Measurements from ENCODE around the gene L3MBTL4.
"Not testable (repeated sequence)": the region's sequence is repeated elsewhere in the genome, so short reads cannot be mapped to it uniquely, and the experiment has no call there.

Gene L3MBTL4

DNA sequence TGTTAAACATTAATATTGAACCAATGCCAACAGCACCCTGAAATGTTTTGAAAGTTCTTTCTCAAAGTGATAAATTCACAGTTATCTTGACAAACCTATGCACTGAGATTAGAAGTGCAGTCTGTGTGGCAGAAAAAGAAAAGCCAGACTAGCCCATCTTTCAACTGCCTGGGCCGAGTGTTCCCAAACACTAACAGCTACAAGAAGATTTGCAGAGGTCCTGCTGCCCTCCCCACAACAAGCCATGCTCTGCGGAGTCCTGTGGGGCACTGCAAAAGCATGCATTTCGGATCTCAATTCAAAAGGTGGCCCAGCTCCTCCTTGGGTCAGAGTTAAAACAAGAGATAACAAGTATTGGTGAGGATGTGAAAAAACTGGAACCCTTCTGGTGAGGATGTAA lies 311.0 kb downstream of the L3MBTL4 start:
- no peak for DNase-seq (ENCODE audit: low spot score)

DNA sequence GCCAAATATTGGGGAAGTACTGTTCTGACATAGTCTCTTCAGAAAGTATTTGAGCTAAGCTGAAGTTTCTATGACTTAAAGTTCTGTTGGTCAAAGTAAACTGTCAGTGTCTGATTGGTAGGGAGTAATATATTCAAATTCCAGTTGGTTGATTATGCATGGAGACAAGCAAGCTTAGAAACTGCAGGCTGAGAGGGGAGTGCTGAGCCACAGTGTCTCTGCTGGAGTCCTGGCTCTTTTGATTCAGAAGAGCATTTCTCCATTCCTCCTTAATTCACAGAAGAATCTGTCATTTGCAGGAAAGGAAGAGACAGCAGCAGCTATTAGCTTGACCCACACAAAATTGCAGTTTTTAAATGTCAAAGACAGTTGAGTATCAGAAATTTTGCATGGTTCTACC lies 318.0 kb downstream of the L3MBTL4 start:
- no peak for DNase-seq (ENCODE audit: low spot score)

DNA sequence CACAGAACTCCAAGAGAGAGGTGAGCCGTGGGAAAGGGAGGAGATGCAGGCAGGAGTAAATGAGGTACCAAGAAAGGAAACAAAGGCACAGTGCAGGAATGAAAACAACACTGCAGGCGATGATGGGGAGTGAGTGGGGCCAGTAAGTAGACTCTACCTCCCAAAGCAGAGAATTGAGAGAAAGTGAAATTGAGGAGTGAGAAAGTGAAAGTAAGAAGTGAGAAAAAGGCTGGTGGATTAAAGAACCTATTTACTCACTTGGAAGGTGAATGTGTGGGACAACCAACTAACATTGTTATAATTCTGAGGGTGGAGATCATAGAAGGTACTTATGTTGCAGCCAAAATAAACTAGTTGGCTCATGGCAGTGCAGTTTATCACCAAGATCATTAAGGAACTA lies 326.3 kb downstream of the L3MBTL4 start:
- DNase-seq (ENCODE audit: low spot score): no peak

DNA sequence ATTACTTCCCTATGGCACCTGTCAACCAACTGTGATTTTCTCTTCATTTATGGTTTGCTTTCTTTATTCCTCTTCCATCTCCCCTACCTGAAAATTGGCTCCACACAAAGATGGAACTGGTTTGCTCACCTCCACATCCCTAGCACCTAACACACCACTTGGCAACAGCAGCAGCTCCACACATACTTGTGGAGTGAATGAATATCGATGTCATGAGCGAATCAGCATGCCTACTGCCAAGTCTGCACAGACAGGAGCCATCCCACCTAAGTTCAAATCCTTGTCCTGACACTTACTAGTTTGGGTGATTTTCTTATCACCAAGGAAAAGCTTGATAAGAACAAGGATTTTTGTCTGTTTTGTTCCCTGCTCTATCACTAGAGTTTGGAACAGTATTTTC lies 328.0 kb downstream of the L3MBTL4 start:
- DNase-seq (ENCODE audit: low spot score): no peak

DNA sequence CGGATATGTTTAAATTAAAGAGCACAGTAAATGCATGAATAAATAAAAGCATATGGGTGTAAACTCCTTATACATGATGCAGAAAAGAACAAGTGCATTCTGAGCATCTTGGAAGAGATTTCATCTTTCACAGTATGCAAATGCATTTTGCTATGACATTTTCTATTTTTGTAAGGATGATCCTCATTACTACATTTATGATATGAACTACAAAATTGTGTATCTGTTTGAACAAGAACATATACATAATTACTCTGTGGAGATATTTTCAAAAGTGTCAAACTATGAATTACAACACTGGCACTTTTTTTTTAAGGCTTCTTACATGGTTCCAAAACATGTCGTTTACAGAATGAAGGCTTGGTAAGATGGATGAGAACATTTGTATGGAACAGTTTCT lies 335.3 kb downstream of the L3MBTL4 start:
- no peak for DNase-seq (ENCODE audit: low spot score)

DNA sequence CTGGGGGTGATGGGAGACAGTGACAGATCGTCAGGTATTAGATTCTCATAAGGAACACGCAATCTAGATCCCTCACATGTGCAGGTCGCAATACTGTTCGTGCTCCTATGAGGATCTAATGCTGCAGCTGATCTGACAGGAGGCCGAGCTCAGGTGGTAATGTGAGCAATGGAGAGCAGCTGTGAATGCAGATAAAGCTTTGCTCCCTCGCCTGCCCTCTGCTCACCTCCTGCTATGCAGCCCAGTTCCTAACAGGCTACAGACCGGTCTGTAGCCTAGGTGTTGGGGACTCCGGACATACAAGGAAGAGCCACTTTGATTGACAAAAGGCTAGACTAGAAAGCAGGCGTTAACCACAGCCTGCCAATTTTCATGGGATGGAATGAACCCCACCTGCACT lies 335.8 kb downstream of the L3MBTL4 start:
- DNase-seq (ENCODE audit: low spot score): no peak

DNA sequence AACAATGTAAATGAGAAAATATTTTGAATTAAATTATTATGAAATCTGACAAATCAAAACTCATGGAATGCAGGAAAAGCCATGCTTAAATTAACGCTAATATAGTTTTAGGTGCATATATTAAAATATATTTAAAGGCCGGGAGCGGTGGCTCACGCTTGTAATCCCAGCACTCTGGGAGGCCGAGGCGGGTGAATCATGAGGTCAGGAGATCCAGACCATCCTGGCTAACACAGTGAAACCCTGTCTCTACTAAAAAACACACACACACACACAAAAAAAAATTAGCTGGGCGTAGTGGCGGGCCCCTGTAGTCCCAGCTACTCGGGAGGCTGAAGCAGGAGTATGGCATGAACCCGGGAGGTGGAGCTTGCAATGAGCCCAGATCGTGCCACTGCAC lies 342.3 kb downstream of the L3MBTL4 start:
- DNase-seq (ENCODE audit: low spot score): not testable (repeated sequence)

DNA sequence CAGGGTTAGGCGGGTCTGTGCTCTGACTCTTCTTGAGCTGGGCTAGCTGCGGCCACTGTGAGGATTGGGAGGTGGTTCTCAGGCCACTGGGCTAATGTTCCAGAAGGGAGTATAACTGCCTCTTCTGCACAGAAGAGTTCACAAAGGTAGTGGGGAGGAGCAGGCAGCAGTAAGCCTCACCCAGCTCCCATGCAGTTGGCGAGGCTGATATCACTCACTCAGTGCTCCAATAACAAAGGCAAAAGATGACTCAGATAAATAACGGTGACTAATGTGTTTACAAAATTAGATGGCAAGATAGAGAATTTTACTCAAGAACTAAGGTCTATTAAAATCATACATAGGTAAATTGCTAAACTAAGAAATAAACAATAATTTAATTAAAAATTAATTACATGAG lies 345.2 kb downstream of the L3MBTL4 start:
- DNase-seq (ENCODE audit: low spot score): no peak

DNA sequence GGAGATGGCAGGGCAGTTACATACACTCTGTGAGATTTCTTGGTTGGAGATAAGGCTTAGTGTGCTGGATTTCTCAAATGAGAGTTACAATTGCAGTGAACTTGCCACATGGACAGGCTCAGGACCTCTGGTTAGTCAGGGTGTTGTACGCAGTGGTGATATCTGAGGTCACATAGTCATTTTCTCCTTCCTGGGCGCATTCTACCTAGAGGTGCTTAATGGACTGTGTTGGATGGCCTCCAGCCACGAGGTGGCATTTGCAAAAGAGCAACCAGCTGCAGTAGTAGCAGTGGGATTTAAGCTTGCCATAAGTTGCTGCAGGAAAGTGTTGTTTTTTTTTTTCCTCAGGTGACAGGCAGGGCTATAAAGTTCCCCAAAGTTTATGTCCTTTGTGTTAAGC lies 345.6 kb downstream of the L3MBTL4 start:
- no peak for DNase-seq (ENCODE audit: low spot score)

DNA sequence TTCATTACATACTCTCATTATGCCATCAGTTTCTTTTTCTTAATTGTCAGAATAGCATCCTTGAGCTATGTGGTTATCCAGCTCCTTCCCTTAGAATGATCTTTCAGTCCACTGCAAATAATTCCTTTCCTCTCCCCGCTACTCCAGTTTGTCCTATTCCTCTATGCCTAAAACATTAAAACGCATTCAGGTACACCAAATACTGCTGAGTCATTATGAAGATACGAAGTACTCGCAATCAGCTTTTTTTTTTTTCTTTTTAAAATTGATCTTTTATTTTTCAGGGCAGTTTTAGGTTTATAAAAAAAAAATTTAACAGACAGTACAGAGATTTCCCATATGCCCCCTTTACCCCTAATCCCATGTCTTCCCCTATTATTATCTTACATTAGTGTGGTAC lies 354.6 kb downstream of the L3MBTL4 start:
- no peak for DNase-seq (ENCODE audit: low spot score)

DNA sequence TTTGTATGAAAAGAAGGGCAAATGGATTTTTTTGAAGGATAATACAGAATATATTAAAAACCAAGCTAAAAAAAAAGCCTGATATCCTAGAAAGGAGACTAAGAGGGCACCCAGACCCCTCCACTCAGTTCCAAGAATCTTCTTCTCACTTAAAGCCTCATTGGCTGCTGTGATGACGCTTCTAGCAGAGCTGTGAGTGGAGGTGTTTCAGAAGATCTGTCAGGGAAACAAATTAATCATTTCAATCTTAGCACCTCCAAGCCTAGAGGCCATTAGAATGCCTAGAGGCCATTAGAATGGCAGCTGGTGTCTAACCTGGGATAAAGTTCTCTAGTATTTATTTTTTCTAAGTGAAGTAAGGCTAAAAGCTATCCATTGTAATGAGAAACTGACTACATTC lies 355.2 kb downstream of the L3MBTL4 start:
- no peak for DNase-seq (ENCODE audit: low spot score)

DNA sequence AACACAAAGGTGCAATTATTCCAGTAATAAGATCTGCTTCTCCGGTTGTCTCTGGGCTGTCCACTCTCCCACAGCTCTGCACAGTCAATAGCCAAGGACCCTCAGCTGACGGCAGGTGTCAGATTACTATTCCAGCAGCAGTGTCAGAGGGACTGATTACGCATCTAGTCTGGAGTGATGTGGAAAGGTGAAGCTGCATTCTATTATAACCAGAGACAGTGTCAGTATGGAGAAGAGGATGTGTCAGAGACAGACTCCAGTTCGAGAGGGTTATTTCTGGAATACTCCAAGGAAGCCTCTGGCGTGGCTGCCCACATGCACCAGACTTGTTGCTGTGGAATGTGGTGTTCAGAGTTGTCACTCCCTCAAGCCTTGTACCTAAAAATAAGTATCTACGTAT lies 355.8 kb downstream of the L3MBTL4 start:
- no peak for DNase-seq (ENCODE audit: low spot score)

DNA sequence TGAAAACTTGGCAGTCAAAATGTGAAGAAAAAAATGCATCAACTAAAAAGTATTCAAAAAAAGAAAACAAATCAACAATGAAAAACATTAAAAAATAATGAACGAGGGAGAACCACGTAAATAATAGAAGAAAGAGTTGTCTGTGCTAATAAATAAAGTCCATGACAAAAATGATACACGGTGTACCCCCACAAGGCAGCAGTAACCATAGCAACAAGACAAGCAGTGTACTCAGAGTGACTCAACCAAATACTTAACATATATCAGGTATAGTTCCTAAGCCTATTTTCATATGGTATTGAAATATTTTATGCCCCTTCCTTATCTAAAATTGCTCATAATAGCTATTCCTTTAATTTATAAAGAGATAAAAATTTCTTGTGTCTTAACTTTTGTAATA lies 357.1 kb downstream of the L3MBTL4 start:
- no peak for DNase-seq (ENCODE audit: low spot score)

DNA sequence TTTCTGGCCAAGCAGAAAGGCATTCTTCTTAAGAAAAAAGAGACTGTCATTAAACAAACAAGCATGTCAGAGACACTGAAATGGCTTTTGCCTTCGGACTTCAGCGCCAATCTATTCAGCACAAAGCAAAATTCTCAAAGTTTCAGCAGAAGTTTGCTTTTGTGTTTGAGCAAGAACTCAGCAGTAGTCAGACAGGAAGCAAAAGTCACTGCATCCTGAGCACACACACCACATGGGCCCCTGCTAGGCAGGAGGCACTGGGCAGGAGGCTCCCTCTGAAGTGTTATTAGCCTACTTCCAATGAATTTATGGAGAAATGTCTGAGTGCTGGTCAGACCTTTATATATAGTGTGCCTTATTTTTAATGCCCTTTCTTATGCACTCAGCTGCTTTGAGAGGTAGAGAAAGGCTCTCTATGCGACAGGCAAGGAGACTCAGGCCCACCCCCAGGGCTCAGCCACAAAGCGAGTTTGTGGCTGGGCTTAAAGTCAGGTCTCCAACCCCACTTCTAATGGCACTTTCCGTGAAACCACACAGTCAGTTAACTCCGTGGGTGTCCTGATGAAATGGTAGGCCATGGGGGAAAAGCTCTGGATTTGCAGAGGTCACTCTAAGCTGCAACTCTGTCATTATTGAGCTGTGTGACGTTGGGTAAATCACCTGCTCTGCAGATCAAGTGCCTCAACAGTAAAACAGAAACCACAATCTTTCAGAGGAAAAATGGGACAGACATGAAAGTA lies 358.4 kb downstream of the L3MBTL4 start:
- DNase-seq (ENCODE audit: low spot score): no peak

DNA sequence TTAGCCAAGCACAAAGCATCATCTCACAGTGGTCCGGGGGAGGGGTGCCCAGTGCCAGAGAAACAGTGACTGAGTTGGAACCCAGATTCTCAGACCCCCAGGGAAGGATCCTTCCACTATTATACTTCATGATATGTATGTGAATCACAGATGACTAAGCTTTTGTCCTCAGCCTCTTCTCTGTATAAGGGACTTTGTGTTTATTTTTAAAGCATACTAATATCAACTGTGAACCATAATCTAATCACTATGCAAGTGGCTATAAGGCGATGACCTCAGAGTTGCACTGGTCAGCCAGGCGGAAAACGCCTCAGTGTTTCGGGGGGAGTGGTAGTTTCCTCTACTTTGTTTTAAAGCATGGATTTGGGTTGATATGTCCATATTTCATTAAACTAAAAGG lies 359.0 kb downstream of the L3MBTL4 start:
- no peak for DNase-seq (ENCODE audit: low spot score)

DNA sequence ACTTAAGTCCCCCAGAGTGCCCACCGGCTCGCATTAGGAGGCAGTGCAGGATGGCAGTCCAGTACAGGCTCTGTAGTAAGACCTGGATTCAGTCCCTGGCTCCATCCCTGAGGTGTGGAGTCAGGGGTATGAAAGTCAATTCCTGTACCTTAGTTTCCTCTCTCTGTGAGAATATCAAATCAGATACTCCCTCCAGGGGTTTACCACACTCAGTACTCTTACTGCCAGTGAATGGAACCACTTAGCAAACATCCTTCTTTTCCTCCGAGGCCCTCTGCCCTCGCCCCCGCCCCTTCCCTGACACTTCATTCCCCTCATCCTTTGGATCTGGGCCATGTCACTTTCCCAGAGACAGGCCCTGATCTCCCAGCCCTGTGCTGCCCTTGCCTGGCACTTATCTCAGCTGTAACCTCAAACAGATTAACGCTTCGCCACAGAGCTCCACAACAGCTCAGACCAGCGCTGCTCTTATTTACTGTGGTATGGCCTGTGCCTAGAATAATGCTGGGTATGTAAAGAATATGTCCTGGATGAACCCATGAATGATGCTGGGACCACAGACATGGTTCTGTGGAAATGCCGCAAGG lies 360.4 kb downstream of the L3MBTL4 start:
- DNase-seq (ENCODE audit: low spot score): no peak

DNA sequence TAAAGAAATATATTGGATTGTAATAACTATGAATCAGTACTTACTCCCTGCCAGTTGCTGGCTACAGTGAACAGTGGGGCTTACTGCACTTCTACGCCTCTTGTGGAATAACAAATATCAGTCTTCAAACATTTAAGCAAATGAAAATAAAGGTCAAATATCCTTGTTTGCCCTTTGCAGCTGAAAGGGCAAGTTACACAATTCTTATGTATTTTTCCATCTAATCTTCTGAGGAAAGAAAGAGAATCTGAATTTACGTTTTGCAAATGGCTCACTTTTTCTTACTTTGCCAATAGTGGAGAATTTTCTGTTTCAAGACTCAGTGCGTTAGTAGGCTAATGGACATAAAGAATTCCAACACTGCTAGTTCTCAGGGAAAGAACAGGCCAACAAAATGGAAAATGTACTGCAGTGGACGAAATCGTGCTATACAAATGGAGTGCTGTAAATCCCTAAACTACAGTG lies 362.2 kb downstream of the L3MBTL4 start:
- no peak for DNase-seq (ENCODE audit: low spot score)

DNA sequence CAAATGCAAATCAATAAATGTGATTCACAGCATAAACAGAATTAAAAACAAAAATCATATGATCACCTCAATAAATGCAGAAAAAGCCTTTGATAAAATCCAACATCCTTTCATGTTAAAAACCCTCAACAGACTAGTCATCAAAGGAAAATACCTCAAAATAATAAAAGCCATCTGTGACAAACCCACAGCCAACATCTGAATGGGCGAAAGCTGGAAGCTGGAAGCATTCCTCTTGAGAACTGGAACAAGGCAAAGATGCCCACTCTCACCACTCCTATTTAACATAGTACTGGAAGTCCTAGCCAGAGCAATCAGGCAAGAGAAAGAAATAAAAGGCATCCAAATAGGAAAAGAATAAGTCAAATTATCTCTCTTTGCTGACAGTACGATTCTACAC lies 367.1 kb downstream of the L3MBTL4 start:
- not testable (repeated sequence) for DNase-seq (ENCODE audit: low spot score)

DNA sequence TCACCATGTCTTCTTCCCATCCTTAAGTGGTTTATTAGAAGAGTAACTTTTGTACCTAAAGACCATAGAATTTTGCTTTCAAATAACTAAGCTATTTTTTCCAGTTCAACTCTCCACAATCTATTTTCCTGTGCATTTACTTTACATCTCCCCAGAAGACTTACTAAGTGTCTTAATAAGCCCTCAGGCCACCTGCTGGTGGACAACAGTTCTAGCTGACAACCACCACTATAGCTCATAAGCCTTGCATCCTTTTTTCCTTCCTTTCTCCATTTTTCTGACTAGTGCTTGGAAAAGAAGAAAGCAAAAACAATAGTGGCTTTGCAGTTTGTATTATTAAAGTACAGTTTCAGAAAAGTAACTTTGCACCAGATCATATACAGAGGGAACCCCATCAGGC lies 369.9 kb downstream of the L3MBTL4 start:
- DNase-seq (ENCODE audit: low spot score): no peak

DNA sequence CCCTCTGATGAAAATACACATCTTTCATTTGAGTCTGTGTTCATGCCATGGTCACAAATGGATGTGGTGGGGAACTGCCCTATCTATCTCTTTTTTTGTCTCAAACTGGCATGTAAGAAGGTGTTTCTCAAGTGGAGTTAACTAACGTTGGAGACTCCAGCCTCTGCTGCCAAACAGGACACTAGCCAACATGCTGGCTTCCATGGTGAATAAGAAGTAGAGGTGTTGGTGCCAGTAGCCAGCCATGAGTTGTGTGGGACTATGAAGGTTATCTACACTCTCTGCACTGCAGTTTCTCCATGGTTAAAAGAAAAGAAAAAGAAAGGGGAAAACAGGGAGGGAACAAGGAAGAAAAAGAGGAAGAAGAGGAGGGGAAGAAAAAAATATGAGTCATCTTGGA lies 370.4 kb downstream of the L3MBTL4 start:
- no peak for DNase-seq (ENCODE audit: low spot score)

DNA sequence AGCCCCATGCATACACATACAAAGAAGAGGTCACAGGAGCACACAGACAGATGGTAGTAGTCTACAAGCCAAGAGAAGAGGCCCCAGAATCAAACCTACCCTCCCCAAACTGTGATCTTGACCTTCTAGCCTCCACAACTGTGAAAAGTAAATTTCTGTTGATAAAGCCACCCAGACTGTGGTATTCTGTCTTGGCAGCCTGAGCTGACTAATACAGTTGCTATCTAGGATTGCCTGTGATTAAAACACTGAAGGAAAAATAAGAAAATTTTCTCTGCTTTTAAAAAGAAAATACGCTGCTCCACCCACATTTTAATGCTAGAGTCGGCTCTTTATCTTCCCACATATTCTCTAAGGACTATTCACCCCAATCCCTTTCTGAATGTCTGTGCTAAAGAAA lies 375.7 kb downstream of the L3MBTL4 start:
- no peak for DNase-seq (ENCODE audit: low spot score)

DNA sequence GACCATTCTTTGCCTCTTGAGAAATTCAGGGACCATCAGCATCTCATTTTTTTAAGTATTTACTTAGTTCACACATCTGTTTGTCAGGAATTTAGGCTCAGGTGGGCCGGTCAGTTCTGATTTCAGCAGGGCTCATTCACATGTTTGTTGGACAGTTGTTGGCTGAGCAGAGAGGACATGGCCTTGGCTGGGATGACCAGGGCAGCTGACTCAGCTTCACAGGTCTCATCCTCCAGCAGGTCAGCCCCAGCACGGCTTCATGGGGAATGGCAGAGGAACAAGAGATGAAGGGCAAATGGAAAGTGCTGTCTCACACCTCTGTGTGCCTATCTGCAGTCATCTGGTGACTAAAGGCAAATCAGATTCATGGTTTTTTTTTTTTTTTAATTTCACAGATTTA lies 383.3 kb downstream of the L3MBTL4 start:
- DNase-seq (ENCODE audit: low spot score): no peak

DNA sequence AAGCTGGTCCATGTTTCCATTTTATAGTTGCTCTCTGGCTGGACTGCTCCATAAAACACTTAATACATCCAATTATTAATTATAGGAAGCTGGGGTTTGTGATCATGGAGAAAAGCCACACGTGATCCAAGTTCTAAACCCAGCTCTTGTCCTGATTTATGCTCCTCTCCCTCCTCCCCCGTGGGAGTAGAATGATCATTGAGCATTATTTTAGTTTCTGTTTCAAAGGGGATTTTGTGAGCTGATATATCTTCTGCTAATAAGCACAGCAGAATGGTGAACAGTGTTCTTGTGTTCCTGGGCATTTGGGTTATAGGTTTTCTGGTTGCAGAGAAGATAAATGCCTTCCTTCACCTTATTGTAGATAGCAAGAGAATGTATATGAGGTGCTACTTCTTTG lies 383.7 kb downstream of the L3MBTL4 start:
- DNase-seq (ENCODE audit: low spot score): no peak

DNA sequence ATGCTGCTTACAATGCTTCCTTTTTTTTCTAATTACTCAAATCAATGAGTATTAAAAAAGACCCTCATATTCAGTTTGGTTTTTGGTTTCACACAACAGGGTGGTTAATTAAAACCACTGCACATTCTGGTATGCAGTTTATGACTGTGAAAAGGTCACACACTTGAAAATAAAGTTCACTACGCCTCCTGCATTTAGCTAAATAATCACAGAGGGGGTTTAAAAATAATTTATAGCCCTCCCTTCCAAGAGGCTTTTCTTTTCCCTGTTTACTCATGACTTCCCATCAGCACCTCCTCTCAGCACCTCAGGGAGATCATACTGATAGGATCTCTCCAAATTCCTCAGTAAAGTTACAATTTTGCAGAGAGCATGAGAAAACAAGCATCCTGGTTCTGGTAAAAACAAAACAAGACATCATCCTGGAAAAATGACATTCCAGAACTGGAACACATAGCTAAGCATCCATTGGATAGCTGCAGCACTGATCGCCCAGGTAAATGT lies 389.9 kb downstream of the L3MBTL4 start:
- no peak for DNase-seq (ENCODE audit: low spot score)
